Measurements from ENCODE around the gene SLC44A3. TPM values are rescaled to one million over a fixed set of nuclear protein-coding genes. Genes with fewer than 3 reads are reported as not detected.
A peak's percentile ranks its signal among the peaks of the same experiment; 100 is the strongest.

Gene SLC44A3
- polyA plus RNA-seq, 2 of the 4 experiments (the other 2 are of a cell fraction): 1.9 to 5.4 TPM

DNA sequence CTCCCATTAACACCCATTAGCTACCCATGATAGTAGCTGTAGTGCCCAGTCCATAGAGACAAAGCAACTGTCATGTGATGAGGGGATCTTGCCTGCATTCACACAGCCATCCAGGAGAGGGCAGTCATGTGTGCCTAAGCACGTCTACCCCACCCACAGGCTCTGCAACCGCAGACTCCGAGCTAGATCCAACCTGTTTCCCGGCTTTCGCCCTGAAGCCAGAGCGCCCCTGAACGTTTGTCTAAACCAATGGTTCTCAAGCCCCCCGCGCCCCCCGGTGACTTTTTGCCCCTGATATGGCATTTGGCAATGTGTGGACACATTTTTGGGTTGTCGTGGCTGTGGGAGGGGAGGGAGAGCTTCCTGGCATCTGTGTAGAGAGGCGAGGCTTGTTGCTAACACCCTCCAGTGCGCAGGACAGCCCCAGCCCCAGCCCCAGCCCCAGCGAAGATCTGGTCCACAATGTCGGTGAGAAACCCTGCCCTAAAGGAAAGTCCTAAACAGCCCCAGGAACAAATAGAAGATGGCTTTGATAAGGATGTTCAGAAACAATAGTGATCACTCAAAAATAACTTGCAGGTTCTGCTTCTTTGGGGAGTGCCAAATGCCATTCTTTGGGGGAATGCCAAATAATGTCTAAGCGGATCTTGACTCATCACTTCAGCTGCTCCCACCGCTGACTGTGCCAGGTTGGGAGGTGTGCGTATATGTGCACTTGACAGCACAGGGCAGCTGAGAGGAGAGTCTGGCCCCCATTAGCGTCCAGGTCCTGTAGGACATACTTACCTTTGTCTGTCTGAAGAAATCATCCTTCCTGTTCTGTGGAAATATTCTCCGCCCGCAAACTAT lies 34.5 kb downstream of the SLC44A3 start:
- peak; percentile 18 for FAIRE-seq
- Histone ChIP-seq H3K27ac (peak overlapping the region; percentile 80 to 89), H3K4me2 (peak overlapping the region; percentile 86), H3K4me1 (peaks cover 17% of the 10 kb centered on the region), H3K4me3 (peak overlapping the region; percentile 50), H3K9me3 (no peaks in the 10 kb centered on the region)
- WGBS (ENCODE audit: missing lambda C conversion rate): 26% methylated on average over 8 of the region's 21 CpGs
- CTCF ChIA-PET: interaction anchor here (0.6 to 9.6 kb wide), 58 partner anchors 9 to 891 kb away, joined by 3 to 149 read pairs (median 5); partner anchors contain the start of genes CNN3, RWDD3 and TLCD4
- POLR2A ChIA-PET: interaction anchor here (0.9 to 2.2 kb wide), 6 partner anchors 10 to 379 kb away, joined by 3 to 18 read pairs (median 4); partner anchors contain the start of genes CNN3 and RWDD3
- TF ChIP-seq ESRRA (IDR thresholded peaks at IDR 0.05; ENCODE audit: borderline replicate concordance, low read length): no peak
- TF ChIP-seq, protein P1, sequence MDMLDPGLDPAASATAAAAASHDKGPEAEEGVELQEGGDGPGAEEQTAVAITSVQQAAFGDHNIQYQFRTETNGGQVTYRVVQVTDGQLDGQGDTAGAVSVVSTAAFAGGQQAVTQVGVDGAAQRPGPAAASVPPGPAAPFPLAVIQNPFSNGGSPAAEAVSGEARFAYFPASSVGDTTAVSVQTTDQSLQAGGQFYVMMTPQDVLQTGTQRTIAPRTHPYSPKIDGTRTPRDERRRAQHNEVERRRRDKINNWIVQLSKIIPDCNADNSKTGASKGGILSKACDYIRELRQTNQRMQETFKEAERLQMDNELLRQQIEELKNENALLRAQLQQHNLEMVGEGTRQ (IDR thresholded peaks at IDR 0.05): peak; percentile 74
- no peak for TF ChIP-seq NFE2L2 (conservative IDR thresholded peaks at IDR 0.05; ENCODE audit: low read length)
- peak; percentile 89 to 91 for TF ChIP-seq RAD21 (conservative IDR thresholded peaks at IDR 0.05 in 1 of 2, IDR thresholded peaks at IDR 0.05 in 1 of 2)
- TF ChIP-seq MAFK (IDR thresholded peaks at IDR 0.05; ENCODE audit: partially characterized antibody): peak; percentile 5
- TF ChIP-seq, protein P2, sequence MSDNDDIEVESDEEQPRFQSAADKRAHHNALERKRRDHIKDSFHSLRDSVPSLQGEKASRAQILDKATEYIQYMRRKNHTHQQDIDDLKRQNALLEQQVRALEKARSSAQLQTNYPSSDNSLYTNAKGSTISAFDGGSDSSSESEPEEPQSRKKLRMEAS (IDR thresholded peaks at IDR 0.05): peak; percentile 36; the same call in 1 of the 2 replicates
- peak; percentile 92 for TF ChIP-seq SMC3 (IDR thresholded peaks at IDR 0.05)
- TF ChIP-seq FOSL2 (IDR thresholded peaks at IDR 0.05): 0 out of 2 replicates have a peak, but pooled peaks have one; percentile 20
- TF ChIP-seq FOSL2 (CRISPR knock-in tag; IDR thresholded peaks at IDR 0.05): peak; percentile 50
- TF ChIP-seq, protein P3, sequence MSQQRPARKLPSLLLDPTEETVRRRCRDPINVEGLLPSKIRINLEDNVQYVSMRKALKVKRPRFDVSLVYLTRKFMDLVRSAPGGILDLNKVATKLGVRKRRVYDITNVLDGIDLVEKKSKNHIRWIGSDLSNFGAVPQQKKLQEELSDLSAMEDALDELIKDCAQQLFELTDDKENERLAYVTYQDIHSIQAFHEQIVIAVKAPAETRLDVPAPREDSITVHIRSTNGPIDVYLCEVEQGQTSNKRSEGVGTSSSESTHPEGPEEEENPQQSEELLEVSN (IDR thresholded peaks at IDR 0.05; ENCODE audit: borderline replicate concordance, low read depth): no peak
- 0 out of 2 replicates have a peak, but pooled peaks have one; percentile 20 for TF ChIP-seq GATA3 (IDR thresholded peaks at IDR 0.05; ENCODE audit: borderline replicate concordance)
- TF ChIP-seq RFX5 (IDR thresholded peaks at IDR 0.05): no peak
- no peak for TF ChIP-seq HOXB13 (CRISPR knock-in tag; IDR thresholded peaks at IDR 0.05; ENCODE audit: low read depth)
- TF ChIP-seq, protein P4, sequence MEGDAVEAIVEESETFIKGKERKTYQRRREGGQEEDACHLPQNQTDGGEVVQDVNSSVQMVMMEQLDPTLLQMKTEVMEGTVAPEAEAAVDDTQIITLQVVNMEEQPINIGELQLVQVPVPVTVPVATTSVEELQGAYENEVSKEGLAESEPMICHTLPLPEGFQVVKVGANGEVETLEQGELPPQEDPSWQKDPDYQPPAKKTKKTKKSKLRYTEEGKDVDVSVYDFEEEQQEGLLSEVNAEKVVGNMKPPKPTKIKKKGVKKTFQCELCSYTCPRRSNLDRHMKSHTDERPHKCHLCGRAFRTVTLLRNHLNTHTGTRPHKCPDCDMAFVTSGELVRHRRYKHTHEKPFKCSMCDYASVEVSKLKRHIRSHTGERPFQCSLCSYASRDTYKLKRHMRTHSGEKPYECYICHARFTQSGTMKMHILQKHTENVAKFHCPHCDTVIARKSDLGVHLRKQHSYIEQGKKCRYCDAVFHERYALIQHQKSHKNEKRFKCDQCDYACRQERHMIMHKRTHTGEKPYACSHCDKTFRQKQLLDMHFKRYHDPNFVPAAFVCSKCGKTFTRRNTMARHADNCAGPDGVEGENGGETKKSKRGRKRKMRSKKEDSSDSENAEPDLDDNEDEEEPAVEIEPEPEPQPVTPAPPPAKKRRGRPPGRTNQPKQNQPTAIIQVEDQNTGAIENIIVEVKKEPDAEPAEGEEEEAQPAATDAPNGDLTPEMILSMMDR (IDR thresholded peaks at IDR 0.05): peak; percentile 72
- DNase-seq (ENCODE audit: low read depth in 1 of 2, low spot score in 1 of 2): peak; percentile 83
- ATAC-seq: peak; percentile 96 to 97

DNA sequence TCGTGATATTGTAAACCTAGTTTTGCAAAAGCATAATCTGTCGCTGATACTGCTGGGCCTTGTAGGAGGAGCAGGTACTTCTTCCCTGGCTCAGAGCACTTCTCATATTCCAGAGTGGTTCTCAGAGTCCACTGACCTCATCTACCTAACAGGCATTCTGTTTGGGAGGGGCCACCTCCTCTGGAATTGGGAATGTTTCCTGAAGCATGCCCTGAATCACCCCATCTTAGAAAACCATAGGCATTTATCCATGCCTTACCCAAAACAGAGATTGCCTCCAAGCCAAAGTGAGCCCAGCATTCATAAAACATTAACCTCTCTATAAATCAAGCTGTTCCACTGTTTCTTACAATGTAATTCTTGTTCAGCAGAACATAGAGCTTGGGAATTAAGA lies 35.1 kb downstream of the SLC44A3 start:
- FAIRE-seq (no peak), ATAC-seq (peak; percentile 13 to 21; a peak in 4 of 6 replicates), DNase-seq (ENCODE audit: low read depth in 1 of 2, low spot score in 1 of 2) (no peak)
- H3K4me3 ChIP-seq: peak overlapping the region; percentile 50; the same call in 1 of the 3 replicates
- TF ChIP-seq NFE2L2 (conservative IDR thresholded peaks at IDR 0.05; ENCODE audit: low read length): no peak
- TF ChIP-seq HDAC2 (IDR thresholded peaks at IDR 0.05): no peak
- TF ChIP-seq MAZ (IDR thresholded peaks at IDR 0.05; ENCODE audit: borderline replicate concordance, low read depth, low read length): no peak
- TF ChIP-seq, protein P5, sequence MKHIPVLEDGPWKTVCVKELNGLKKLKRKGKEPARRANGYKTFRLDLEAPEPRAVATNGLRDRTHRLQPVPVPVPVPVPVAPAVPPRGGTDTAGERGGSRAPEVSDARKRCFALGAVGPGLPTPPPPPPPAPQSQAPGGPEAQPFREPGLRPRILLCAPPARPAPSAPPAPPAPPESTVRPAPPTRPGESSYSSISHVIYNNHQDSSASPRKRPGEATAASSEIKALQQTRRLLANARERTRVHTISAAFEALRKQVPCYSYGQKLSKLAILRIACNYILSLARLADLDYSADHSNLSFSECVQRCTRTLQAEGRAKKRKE (CRISPR knock-in tag; IDR thresholded peaks at IDR 0.05; ENCODE audit: low read depth): no peak
- TF ChIP-seq, protein P2 (IDR thresholded peaks at IDR 0.05): no peak
- TF ChIP-seq ZSCAN20 (CRISPR knock-in tag; IDR thresholded peaks at IDR 0.05): no peak
- no peak for TF ChIP-seq NR3C1 (IDR thresholded peaks at IDR 0.05)
- no peak for TF ChIP-seq RAD21 (conservative IDR thresholded peaks at IDR 0.05 in 1 of 2, IDR thresholded peaks at IDR 0.05 in 1 of 2)
- TF ChIP-seq, protein P6, sequence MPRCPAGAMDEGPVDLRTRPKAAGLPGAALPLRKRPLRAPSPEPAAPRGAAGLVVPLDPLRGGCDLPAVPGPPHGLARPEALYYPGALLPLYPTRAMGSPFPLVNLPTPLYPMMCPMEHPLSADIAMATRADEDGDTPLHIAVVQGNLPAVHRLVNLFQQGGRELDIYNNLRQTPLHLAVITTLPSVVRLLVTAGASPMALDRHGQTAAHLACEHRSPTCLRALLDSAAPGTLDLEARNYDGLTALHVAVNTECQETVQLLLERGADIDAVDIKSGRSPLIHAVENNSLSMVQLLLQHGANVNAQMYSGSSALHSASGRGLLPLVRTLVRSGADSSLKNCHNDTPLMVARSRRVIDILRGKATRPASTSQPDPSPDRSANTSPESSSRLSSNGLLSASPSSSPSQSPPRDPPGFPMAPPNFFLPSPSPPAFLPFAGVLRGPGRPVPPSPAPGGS (IDR thresholded peaks at IDR 0.05): no peak
- TF ChIP-seq ZFP36 (IDR thresholded peaks at IDR 0.05; ENCODE audit: borderline replicate concordance, partially characterized antibody): no peak
- TF ChIP-seq JUN (IDR thresholded peaks at IDR 0.05): no peak
- TF ChIP-seq POLR2AphosphoS2 (conservative IDR thresholded peaks at IDR 0.05; ENCODE audit: low read length): no peak
- TF ChIP-seq, protein P3 (IDR thresholded peaks at IDR 0.05; ENCODE audit: borderline replicate concordance, low read depth): no peak
- H3K4me2 ChIP-seq: peak overlapping the region; percentile 86
- peak overlapping the region; percentile 80 to 89; a peak in 5 of 6 replicates for H3K27ac ChIP-seq
- ChIA-PET CTCF (interaction anchor here (0.8 to 9.6 kb wide), 24 partner anchors 9 to 892 kb away, joined by 3 to 149 read pairs (median 9); partner anchors contain the start of gene CNN3), POLR2A (interaction anchor here (1.0 to 2.2 kb wide), 3 partner anchors 11 to 186 kb away, joined by 4 to 18 read pairs (median 7); partner anchors contain the start of gene CNN3)
- WGBS (ENCODE audit: missing lambda C conversion rate): 72% methylated on average over 2 of the region's 2 CpGs
- H3K9me3 ChIP-seq: no peaks in the 10 kb centered on the region
- H3K4me1 ChIP-seq: peaks cover 17% of the 10 kb centered on the region
